Suprapubic skin (tissue), 4 donors: ENCODE measurements around the gene NKAIN4. TPM values are rescaled to one million over a fixed set of nuclear protein-coding genes. Genes with fewer than 3 reads are reported as not detected.

ENCODE experiments used
- DNase-seq, 2 donors: peaks; one replicate each; pipeline ENCODE4 v3.0.0-alpha.2; 2019; ENCODE audit warnings: low spot score in 2 of 2
- H3K27ac ChIP-seq: fragments of 200-600 bp; sonication (generic); one replicate; pipeline ENCODE4 v1.5.1; 2019
- H3K27me3 ChIP-seq: fragments of 200-600 bp; sonication (generic); one replicate; pipeline ENCODE4 v1.5.1; 2019
- H3K36me3 ChIP-seq: fragments of 200-600 bp; sonication (generic); one replicate; pipeline ENCODE4 v1.5.1; 2019
- H3K4me1 ChIP-seq: fragments of 200-600 bp; sonication (generic); one replicate; pipeline ENCODE4 v1.5.1; 2019
- H3K4me3 ChIP-seq: fragments of 200-600 bp; sonication (generic); one replicate; pipeline ENCODE4 v1.5.1; 2019; ENCODE audit warnings: mild to moderate bottlenecking
- H3K9me3 ChIP-seq: fragments of 200-600 bp; sonication (generic); one replicate; pipeline ENCODE4 v1.5.1; 2019
- CTCF ChIP-seq, 2 donors: fragments of 200-600 bp in 1 of 2; fragments of 450-650 bp in 1 of 2; sonication (generic) in 1 of 2; IDR thresholded peaks; one replicate each; pipeline ENCODE4 v1.5.1; 2016 to 2019; ENCODE audit warnings: antibody characterized with exemption in 2 of 2, mild to moderate bottlenecking in 1 of 2, moderate library complexity in 1 of 2
- EP300 ChIP-seq: sonication (generic); formaldehyde crosslinking; IDR thresholded peaks from one replicate; pipeline ENCODE4 v1.6.1; 2017; ENCODE audit warnings: antibody characterized with exemption
- POLR2A ChIP-seq, 2 donors: fragments of 450-650 bp; IDR thresholded peaks; one replicate each; pipeline ENCODE4 v1.6.1; 2017; ENCODE audit warnings: antibody characterized with exemption in 2 of 2, mild to moderate bottlenecking in 2 of 2, moderate library complexity in 2 of 2
- POLR2AphosphoS5 ChIP-seq, 3 donors: sonication (generic); formaldehyde crosslinking; IDR thresholded peaks; one replicate each; pipeline ENCODE4 v1.6.1; 2017; ENCODE audit warnings: antibody characterized with exemption in 3 of 3
- WGBS: methylation state at CpG from one replicate; pipeline ENCODE4 v1.1.5; 2018; 5-methylcytosine and 5-hydroxymethylcytosine counted together
- total RNA-seq, 4 donors: library from RNA; depleted of rRNA; stranded (reverse); fragments of >200 nt; gene quantifications; one replicate each; pipeline ENCODE4 v1.1.0, GENCODE V29; 2016

NKAIN4 gene
- total RNA-seq, 4 donors from 2014 or later: 0.42 TPM; not detected in 3

GRCh38 chr20:63288581-63289251 is 34.5 kb upstream of the NKAIN4 start:
- Histone ChIP-seq H3K4me3 (no peak overlapping the region), H3K9me3 (no peaks in the 10 kb centered on the region), H3K27me3 (peaks cover 16% of the 10 kb centered on the region), H3K36me3 (peaks cover 55% of the 10 kb centered on the region), H3K4me1 (peaks cover 4% of the 10 kb centered on the region), H3K27ac (no peak overlapping the region)
- DNase-seq: no peak
- 86% methylated on average over 26 of the region's 28 CpGs for WGBS
- no peak for TF ChIP-seq POLR2AphosphoS5 (IDR thresholded peaks at IDR 0.05)

GRCh38 chr20:63287697-63288580 is 33.7 kb upstream of the NKAIN4 start:
- peaks cover 63% of the 10 kb centered on the region for H3K36me3 ChIP-seq
- DNase-seq: no peak

GRCh38 chr20:63286781-63287696 is 32.8 kb upstream of the NKAIN4 start:
- TF ChIP-seq POLR2AphosphoS5 (IDR thresholded peaks at IDR 0.05): no peak
- TF ChIP-seq POLR2A (IDR thresholded peaks at IDR 0.05): no peak
- TF ChIP-seq EP300: no peak
- TF ChIP-seq CTCF (IDR thresholded peaks at IDR 0.05): no peak
- H3K36me3 ChIP-seq: peaks cover 72% of the 10 kb centered on the region
- no peak for DNase-seq

More at GRCh38 chr20:63287697-63288580, 33.7 kb upstream of the NKAIN4 start:
- 92% methylated on average over 53 of the region's 55 CpGs for WGBS
- Histone ChIP-seq H3K27me3 (peaks cover 9% of the 10 kb centered on the region), H3K27ac (no peak overlapping the region), H3K9me3 (no peaks in the 10 kb centered on the region), H3K4me3 (no peak overlapping the region), H3K4me1 (peaks cover 4% of the 10 kb centered on the region)
- TF ChIP-seq EP300: no peak
- no peak for TF ChIP-seq CTCF (IDR thresholded peaks at IDR 0.05)
- TF ChIP-seq POLR2A (IDR thresholded peaks at IDR 0.05): no peak
- no peak for TF ChIP-seq POLR2AphosphoS5 (IDR thresholded peaks at IDR 0.05)

GRCh38 chr20:63285636-63286615 is 31.7 kb upstream of the NKAIN4 start:
- peaks cover 83% of the 10 kb centered on the region for H3K36me3 ChIP-seq
- H3K27ac ChIP-seq: no peak overlapping the region
- no peak for TF ChIP-seq EP300
- no peak for TF ChIP-seq POLR2A (IDR thresholded peaks at IDR 0.05)
- TF ChIP-seq CTCF (IDR thresholded peaks at IDR 0.05): no peak
- TF ChIP-seq POLR2AphosphoS5 (IDR thresholded peaks at IDR 0.05): no peak
- peaks cover 4% of the 10 kb centered on the region for H3K4me1 ChIP-seq
- no peak overlapping the region for H3K4me3 ChIP-seq
- H3K27me3 ChIP-seq: no peaks in the 10 kb centered on the region
- 92% methylated on average over 41 of the region's 44 CpGs for WGBS
- no peaks in the 10 kb centered on the region for H3K9me3 ChIP-seq
- no peak for DNase-seq

More at GRCh38 chr20:63286781-63287696, 32.8 kb upstream of the NKAIN4 start:
- no peak overlapping the region for H3K27ac ChIP-seq
- WGBS: 83% methylated on average over 13 of the region's 23 CpGs
- H3K27me3 ChIP-seq: peaks cover under 1% of the 10 kb centered on the region
- H3K4me3 ChIP-seq: no peak overlapping the region
- H3K9me3 ChIP-seq: no peaks in the 10 kb centered on the region
- peaks cover 4% of the 10 kb centered on the region for H3K4me1 ChIP-seq
